Measurements from ENCODE around the gene FKBP2.
A peak's percentile ranks its signal among the peaks of the same experiment; 100 is the strongest.
"Not testable (repeated sequence)": the region's sequence is repeated elsewhere in the genome, so short reads cannot be mapped to it uniquely, and the experiment has no call there.

Gene FKBP2

DNA sequence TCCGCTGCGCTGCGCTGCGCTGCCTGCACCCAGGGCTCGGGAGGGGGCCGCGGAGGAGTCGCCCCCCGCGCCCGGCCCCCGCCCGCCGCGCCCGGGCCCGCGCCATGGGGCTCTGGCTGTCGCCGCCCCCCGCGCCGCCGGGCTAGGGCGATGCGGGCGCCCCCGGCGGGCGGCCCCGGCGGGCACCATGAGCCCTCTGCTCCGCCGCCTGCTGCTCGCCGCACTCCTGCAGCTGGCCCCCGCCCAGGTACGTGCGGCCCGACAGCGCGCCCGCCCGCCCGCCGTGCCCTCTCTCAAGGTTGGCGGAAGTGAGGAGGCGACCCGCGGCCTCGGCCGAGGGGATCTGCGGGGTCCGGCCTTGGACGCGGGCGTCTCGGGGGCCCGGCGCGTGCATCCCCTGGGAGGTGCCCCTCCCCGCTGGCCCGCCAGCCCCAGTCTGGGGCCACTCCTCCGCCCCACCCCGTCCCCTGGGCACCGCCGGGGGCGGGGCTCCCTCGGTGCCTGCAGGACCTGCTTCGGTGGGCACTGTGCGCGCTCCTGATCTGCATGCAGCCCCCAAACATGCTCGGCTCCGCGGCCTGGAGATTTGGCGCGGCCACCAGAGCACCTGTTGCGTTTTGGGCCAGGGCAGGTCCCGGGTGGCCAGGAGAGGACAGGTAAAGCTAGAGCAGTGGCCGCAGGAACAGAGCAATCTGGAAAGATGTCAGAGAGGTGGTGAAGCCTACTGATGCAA lies 6.1 kb upstream of the FKBP2 start:
- DNase-seq (ENCODE audit: low spot score) = no peak

DNA sequence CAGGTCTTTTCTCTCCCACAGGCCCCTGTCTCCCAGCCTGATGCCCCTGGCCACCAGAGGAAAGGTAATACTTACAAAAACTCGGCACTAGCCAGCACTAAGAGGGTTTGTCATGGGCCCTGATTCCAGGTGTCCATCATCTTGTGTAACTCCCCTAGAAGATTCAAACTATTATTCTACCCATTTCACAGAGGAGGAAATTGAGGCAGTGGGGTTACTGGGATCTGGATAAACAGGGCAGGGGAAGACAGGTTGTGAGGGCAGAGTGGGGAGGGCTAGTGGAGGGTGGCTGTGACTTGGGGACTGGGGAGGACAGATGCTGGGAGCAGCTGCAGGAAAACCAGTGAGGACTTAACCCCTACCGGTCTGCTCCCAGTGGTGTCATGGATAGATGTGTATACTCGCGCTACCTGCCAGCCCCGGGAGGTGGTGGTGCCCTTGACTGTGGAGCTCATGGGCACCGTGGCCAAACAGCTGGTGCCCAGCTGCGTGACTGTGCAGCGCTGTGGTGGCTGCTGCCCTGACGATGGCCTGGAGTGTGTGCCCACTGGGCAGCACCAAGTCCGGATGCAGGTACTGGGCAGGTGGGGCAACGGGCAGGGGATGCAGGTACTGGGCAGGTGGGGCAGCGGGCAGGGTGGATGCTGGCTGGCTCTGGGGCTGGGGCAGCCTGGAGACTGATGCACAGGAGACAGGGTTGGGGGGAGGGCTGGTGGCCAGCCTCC lies 5.3 kb upstream of the FKBP2 start:
- DNase-seq (ENCODE audit: low spot score) = no peak

DNA sequence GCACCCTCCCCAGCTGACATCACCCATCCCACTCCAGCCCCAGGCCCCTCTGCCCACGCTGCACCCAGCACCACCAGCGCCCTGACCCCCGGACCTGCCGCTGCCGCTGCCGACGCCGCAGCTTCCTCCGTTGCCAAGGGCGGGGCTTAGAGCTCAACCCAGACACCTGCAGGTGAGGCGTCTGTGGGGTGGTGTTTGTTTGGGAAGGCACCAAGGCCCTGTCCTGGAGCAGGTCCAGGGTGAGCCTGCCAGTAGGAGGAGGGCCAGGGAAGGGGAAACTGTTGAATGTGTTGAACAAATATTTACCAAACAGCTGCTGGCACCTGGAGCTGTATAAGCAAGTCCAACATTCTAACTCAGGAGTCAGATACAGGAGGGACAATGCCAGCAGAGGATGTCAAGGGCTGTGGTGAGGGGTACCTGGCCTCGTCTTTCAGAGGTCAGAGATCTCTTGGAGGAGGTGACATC lies 3.4 kb upstream of the FKBP2 start:
- DNase-seq (ENCODE audit: low spot score) = no peak

DNA sequence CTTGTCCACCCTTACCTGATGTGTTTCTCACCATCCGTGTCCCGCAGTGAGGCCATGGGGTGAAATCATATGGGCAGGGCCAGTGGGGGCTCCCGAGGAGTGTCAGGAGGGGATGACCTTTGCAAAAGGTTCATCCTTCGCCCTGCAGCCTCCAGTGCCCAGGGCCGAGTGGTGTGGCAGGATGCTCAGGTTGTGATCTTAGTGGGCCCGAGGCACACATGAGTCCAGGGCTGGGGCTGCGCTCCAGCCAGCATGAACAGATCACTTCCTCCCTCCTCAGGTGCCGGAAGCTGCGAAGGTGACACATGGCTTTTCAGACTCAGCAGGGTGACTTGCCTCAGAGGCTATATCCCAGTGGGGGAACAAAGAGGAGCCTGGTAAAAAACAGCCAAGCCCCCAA lies 2.8 kb upstream of the FKBP2 start:
- DNase-seq (ENCODE audit: low spot score) = no peak

DNA sequence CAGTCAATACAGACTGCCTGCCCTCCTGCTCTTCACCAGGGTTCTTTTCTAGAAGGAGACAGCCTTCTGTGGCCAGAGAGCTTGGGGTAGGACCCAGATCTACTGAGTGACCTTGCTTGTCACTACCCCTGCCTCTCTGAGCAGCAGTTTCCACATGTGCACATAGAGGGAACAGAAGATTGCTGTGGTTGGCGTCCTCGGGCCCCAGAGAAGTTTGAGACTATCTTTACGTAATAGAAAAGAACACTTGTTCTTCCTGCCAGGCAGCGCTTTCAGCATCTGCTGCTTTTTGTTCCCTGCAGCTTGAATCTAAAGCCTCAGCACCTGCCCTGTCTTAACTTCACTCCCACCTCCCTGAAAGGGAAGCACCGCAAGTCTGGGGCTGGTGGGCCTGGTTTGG lies 1.9 kb upstream of the FKBP2 start:
- DNase-seq (ENCODE audit: low spot score) = no peak

DNA sequence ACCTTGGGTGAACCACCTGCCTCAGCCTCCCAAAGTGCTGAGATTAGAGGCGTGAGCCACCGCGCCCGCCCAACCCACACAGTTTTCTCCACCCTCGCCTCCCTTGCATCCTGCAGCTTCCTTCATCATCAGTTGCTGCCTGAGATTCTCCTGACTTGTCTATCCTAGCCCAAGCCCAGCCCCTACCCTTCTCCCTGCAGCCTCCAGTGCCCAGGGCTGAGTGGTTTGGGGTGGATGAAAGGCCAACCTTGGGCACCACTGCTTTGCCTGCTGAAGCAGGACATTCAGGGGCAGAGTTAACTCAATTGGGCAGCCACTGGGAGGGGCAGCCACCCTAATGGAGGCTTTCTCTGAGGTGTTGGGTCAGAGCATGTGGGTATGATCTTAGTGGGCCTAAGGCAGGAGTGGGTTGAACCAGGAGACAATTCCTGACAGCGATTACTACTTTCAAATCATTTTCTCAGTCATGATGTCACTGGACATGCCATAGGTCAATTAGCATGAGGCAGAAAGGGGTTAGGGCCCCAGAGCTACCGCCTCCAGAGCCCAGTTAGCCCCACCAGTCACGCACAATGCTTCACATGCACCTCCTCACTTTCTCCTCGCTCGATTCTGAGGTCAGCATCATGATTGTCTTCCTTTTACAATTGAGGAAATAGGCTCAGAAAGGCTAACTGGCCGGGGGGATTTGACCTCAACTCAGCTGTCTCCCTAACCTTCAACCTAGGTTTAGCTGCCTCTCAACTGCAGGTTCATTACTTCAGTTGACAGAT lies 1.0 kb upstream of the FKBP2 start:
- no peak for DNase-seq (ENCODE audit: low spot score)

DNA sequence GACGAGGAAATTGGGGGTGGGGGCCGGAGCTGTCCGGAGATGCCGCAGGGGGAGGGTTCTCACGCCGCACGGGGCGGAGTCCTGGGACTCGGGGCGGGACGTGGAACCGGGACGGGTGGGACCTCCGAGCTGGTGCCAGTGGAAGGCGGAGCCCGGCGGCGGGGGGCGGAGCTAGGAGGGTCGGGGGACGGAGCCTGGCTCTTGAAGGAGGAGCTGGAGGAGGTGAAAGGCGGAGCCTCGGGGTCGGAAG lies 271 bp downstream of the FKBP2 start:
- DNase-seq (ENCODE audit: low spot score) = peak; percentile 99

DNA sequence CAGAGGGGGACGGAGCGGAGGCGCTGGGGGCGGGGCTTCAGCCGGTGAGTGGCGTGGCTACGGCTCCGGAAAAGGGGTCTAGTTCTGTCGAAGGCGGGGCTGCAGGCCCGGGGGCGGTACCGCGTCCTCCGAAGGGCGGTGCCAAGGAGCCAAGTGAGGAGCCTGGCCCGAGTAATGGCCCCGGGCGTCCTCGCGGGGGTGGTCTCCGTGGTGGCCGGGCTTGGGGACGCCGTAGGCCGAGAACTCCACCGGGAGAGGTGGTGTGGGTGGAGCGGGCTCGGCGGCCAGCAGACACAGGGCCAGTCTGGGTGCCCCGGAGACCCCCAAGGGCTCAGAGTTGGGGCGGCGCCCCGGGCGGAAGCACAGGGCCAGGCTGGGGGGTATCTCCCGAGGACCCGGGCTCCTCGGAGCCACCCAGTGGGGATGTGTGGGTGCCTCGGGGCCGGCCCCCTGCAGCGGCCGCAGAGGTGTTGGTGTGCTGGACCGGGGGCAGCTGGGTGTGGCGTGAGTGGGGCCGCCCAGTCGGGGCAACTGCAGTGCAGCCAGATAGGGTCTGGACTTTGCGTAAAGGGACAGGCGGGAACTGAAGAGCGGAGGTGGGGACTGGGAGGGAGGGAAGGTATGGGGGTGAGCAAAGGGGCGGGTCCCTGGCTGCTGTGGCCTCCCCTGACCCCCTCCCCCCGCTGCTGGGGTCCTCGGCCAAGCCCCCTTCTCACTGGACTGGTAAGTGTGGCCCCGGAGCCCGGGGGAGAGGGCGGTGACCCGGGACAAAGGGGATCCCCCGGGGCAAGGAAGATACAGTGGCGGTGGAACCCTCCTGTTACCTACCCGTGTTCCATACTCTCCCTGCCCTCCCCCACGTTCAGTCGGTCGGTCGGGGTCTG lies 838 bp downstream of the FKBP2 start:
- no peak for DNase-seq (ENCODE audit: low spot score)

DNA sequence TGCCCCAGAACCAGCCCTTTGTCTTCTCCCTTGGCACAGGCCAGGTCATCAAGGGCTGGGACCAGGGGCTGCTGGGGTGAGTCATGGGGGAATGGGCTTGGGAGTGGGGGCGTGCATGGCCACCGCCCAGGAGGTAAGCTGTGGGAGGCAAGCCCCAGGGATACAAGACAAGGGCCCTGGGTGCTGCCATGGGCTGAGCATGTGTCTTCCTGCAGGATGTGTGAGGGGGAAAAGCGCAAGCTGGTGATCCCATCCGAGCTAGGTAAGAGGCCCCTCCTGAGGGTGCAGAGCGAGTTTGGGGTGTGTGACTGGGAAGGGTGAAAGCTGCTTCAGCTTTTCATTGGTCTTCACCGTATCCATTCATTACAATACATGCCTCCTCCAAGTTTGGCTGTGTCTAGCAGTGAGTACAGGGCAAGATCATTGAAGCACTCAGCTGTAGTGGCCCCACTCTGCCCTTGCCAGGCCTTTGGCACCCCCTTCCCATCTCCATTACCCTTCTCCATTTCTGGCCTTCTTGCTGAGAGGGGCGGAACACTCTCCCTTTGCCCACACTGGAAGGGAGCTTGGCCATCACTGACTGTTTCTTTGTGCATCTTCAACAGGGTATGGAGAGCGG lies 2.5 kb downstream of the FKBP2 start:
- DNase-seq (ENCODE audit: low spot score) = no peak

DNA sequence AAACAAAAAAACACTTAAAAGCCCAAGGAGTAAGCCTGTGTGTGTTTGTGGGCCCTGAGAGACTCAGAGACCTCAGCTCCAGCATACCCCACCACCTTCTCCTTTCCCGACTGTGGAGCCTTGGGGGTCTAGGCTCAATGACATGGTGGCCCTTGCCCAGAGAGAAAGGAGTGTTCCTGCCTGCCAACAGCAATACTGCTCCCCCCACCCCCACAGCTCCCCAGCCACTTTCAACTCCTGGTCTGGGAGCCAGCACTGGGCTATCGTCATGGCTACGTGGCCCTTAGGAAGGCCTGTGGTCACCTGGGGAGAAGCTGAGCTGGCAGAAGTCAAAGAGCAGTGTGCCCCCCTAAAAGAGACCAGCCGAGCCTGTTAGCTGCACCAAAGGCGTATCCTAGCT lies 3.2 kb downstream of the FKBP2 start:
- no peak for DNase-seq (ENCODE audit: low spot score)

DNA sequence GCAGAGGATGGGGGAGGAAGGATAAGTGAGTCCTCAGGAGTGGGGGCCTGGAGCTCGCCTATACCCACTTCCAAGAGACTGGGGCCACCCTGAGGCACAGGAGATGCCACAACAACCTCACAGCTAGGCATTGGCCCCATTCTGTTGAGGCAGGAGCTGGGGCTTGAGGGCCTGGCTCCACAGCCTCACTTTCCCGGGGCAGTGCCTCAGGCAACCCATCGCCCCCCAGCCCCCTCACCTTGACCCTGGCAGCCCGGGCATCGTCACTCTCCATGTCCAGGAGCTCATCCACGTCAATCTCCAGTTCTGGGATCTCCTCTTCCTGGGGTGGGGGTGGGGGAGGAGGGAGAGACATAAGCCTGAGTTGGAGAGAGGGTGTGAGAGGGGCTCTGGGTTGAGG lies 4.1 kb downstream of the FKBP2 start:
- no peak for DNase-seq (ENCODE audit: low spot score)

DNA sequence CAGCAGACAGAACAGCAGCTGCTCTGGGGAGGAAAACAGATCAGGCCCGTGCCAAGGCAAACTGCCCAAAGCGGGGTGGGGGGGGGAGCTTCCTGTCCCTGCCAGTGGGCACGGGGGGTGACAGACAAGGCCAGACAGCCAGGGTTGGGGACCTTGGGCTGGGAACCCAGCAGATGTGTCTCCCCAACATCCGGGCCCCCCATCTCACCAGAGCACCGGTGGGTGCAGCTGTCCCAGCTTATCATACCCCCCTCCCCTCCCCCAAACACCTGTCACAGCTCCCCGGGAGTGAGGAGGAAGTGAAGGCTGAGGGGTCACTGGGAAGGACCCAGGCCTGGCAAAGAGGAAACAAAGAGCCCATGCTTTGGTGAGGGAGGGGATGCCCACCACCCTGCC lies 4.5 kb downstream of the FKBP2 start:
- DNase-seq (ENCODE audit: low spot score) = no peak

DNA sequence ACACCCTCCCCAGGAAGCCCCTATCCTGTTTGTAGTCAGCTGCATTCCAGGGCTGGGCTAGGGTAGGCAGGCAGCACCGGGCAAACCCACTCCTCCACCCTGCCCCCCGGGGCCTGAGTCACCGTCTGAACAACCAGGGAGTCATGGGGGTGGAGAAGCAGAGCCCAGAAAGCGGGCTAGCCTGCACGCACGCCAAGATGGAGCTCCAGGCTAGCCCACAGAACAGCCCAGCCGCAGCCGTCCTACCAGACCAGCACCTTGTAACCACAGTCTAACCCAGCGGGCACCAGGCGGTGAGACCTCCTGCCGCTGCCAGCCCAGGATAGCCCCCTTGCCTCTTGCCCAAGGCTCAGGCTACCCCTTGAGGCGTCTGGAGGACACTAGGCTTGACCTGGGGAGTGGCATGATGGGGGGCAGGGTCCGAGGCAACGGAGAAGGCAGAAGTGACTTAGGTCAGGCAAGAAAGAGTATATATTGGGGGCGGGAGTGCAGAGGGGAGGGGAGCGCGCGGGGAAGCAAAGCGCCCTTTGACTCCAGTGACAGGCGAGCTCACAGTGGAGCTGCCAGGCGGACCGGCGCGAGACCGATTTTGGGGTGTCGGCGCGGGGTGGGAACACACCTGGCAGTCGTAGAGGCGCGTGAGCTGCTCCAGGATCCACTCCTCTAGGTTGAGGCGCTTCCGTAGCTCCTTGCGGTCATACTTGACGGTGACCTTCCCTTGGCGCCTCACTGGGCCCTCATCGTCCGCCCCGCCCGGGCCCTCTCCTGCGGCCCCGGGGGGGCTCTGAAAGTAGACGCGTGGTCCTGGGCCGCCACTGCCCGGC lies 5.1 kb downstream of the FKBP2 start:
- peak; percentile 84 for DNase-seq (ENCODE audit: low spot score)

DNA sequence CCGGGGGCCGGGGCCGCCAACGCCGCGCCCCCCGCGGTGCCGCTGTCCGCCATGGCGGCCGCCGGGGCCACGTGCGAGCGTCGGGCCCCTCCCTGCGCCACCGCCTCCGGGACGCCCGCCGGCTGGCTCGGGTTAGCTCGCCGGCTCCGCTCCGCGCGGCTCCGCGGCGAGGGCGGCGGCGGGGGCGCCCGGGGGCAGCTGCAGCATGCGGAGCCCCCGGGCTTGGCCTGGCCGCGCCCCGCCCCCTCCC lies 5.7 kb downstream of the FKBP2 start:
- not testable (repeated sequence) for DNase-seq (ENCODE audit: low spot score)

DNA sequence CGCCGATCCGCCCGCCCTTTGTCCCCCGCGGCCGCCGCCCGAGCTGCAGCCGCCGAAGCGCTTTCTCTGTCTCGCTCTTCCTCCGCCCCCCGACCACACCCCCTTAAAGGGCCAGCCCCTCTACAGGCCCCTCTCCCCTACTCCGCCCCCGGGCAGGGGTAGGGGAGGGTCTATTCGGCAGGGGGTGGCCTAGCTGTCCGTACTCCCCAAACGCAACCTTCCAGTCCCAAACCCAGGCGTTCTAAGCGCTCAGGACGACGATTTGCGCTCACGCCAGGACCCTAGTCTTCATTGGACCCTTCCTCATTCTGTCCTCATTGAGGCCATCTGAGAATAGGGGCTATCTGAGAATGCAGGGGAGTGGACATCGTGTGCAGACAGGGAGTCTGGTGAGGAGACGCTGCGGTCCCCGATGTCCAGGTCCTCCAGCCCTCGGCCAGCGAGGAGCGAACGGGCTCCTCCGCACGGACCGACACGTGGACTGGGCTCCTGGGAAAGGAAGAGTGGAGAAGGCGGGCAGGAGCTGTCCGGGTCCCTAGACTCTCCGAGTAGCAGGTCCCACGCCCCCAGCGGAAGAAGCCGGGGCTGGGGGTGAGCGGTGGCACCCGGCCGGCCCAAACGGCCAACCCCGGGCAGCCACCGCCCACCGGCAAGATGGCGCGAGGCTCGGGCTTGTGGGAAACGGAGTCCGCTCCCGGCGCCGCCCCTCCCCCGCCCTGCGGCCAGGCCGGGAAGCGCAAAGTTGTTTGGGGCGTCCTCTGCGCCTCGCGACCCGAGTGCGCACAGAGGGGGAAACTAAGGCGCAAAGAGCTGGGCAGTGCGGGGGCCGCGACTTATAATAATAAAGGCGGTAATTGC lies 6.2 kb downstream of the FKBP2 start, which contains the start of gene PPP1R14B:
Gene PPP1R14B, minus strand, starts transcription at position 73 of the 858 bp plus-strand sequence. CDS start 270 bp downstream, outside the sequence.
- DNase-seq (ENCODE audit: low spot score) = peak; percentile 51

DNA sequence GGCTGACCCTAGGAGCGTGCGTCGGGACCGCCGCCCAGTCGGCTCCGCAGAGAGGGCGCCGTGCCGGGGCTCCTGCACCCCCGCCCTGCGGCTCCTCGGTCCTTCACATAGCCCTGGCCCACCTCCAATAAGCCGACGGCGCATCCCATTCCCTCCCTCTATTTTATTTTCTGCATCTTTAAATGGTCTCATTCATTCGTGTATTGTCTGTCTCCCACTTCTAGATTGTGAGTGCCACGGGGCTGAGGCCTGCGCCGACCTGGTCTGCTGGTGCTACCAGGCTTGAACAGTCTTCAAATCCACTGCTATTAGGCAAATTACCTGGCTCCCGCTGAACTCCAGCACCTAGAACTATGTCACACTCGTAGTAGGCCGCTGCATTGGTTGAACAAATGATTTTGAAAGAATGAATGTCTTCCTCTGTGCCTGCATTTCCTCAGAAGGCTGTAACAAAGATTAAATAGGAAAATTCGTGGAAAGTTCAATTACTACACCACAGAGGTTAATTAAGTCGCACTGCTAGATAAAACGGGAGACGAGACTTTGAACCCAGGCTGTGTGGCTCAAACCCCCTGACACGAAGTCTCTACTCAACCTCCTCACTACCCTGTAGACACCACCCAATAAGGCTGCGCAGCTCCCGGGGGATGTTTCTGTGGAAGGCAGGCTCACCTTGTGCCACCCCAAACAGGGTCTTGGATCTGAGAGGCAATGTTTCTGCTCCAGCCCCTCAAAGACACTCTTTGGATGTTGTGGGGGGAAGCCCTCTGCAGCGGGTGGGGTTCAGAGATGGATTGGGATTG lies 7.0 kb downstream of the FKBP2 start:
- no peak for DNase-seq (ENCODE audit: low spot score)

DNA sequence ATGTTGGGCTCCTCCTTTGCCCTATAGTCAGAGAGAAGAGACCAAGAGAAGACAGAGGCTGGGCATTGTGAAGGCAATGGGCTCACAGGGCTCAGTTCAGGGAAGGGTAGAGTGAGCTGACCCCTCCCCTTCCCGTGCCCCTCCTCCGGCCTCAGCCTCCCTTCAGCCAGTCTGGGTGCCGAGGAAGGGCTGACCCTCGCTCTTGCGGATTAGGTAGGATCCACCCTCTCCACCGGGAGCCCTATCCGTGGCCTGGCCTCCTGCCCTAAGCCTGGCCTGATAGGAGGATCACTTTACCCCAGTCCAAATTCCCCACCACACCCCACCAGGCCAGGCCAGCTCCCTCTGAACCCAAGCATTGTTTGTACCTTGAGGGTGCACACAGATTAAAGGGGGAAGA lies 7.7 kb downstream of the FKBP2 start:
- DNase-seq (ENCODE audit: low spot score) = no peak

DNA sequence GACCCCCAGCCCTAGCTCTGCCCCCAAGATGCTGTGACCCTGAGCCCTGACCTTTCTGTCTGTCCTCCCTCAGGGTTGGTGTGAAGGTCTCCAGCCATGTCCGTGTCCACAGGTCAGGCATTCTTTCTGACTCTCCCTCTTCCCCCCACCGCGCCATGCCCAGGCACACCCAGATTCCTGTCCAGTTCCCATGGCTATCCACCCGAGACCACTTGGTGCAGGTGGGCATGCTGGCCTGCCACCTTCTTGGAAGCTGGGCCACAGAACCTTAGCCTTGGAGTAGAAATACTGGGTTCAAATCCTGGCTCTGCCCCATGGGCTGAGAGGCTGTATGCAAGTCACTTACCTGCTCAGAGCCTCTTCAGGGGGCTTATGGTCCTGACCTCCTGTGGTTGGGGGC lies 8.1 kb downstream of the FKBP2 start:
- no peak for DNase-seq (ENCODE audit: low spot score)

Measured in kidney capillary endothelial cell (primary cell).